ENCODE measurements around the gene PTPRT. TPM values are rescaled to one million over a fixed set of nuclear protein-coding genes. Genes with fewer than 3 reads are reported as not detected.

Gene PTPRT
- total and polyA plus RNA-seq, 2 of the 13 experiments (the other 11 are each of a cell fraction or from before 2014, with no cell fraction given): under 0.01 to 0.09 TPM

DNA sequence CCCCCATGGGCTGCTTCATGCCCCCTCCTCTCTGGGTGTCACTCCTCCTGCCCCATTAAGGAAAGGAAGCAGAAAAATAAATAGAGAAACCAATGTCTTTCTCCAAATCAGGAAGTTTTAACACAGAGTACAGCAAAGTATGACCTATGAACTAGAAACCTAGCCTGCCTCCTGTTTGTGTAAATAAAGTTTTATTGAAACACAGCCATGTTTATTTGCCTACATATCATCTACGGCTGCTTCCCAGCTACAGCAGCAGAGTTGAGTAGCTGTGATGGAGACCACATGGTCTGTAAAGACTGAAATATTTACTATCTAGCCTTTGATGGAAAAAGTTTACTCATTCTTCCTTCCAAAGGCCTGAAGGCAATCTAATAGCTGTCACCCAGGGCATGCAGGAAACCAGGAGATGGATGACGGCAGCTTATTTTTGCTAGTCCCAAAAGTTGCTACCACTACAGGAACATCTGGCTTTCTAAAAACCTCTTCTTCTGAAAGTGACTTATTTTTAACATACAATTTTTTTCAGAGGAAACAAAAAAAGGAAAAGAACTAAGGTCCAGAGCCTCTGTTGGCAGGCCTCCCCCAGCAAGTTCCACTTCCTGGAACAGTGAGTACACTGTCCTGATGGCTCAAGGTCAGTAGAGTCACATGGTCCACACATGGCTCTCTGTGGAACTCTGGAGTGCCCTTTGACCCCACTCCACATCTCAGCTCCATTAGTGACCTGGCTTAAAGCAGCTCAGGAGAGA is 287.8 kb downstream of the PTPRT start (continued):
- TF ChIP-seq, protein P1, sequence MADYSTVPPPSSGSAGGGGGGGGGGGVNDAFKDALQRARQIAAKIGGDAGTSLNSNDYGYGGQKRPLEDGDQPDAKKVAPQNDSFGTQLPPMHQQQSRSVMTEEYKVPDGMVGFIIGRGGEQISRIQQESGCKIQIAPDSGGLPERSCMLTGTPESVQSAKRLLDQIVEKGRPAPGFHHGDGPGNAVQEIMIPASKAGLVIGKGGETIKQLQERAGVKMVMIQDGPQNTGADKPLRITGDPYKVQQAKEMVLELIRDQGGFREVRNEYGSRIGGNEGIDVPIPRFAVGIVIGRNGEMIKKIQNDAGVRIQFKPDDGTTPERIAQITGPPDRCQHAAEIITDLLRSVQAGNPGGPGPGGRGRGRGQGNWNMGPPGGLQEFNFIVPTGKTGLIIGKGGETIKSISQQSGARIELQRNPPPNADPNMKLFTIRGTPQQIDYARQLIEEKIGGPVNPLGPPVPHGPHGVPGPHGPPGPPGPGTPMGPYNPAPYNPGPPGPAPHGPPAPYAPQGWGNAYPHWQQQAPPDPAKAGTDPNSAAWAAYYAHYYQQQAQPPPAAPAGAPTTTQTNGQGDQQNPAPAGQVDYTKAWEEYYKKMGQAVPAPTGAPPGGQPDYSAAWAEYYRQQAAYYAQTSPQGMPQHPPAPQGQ (CRISPR knock-in tag; IDR thresholded peaks at IDR 0.05; ENCODE audit: borderline replicate concordance): no peak
- TF ChIP-seq ZFP36L1 (CRISPR knock-in tag; IDR thresholded peaks at IDR 0.05): 0 out of 2 replicates have a peak, but pooled peaks have one; percentile 51
- TF ChIP-seq FOXC1 (CRISPR knock-in tag; IDR thresholded peaks at IDR 0.05; ENCODE audit: borderline replicate concordance): no peak
- TF ChIP-seq, protein P2, sequence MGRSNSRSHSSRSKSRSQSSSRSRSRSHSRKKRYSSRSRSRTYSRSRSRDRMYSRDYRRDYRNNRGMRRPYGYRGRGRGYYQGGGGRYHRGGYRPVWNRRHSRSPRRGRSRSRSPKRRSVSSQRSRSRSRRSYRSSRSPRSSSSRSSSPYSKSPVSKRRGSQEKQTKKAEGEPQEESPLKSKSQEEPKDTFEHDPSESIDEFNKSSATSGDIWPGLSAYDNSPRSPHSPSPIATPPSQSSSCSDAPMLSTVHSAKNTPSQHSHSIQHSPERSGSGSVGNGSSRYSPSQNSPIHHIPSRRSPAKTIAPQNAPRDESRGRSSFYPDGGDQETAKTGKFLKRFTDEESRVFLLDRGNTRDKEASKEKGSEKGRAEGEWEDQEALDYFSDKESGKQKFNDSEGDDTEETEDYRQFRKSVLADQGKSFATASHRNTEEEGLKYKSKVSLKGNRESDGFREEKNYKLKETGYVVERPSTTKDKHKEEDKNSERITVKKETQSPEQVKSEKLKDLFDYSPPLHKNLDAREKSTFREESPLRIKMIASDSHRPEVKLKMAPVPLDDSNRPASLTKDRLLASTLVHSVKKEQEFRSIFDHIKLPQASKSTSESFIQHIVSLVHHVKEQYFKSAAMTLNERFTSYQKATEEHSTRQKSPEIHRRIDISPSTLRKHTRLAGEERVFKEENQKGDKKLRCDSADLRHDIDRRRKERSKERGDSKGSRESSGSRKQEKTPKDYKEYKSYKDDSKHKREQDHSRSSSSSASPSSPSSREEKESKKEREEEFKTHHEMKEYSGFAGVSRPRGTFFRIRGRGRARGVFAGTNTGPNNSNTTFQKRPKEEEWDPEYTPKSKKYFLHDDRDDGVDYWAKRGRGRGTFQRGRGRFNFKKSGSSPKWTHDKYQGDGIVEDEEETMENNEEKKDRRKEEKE (IDR thresholded peaks at IDR 0.05): no peak
- no peak for TF ChIP-seq ZNF251 (CRISPR knock-in tag; IDR thresholded peaks at IDR 0.05)
- no peak for TF ChIP-seq ZNF660 (CRISPR knock-in tag; IDR thresholded peaks at IDR 0.05; ENCODE audit: borderline replicate concordance, low read depth)
- TF ChIP-seq, protein P3, sequence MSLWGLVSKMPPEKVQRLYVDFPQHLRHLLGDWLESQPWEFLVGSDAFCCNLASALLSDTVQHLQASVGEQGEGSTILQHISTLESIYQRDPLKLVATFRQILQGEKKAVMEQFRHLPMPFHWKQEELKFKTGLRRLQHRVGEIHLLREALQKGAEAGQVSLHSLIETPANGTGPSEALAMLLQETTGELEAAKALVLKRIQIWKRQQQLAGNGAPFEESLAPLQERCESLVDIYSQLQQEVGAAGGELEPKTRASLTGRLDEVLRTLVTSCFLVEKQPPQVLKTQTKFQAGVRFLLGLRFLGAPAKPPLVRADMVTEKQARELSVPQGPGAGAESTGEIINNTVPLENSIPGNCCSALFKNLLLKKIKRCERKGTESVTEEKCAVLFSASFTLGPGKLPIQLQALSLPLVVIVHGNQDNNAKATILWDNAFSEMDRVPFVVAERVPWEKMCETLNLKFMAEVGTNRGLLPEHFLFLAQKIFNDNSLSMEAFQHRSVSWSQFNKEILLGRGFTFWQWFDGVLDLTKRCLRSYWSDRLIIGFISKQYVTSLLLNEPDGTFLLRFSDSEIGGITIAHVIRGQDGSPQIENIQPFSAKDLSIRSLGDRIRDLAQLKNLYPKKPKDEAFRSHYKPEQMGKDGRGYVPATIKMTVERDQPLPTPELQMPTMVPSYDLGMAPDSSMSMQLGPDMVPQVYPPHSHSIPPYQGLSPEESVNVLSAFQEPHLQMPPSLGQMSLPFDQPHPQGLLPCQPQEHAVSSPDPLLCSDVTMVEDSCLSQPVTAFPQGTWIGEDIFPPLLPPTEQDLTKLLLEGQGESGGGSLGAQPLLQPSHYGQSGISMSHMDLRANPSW (CRISPR knock-in tag; IDR thresholded peaks at IDR 0.05; ENCODE audit: borderline replicate concordance): no peak
- peak in 1 of 2 experiments; percentile 52; a peak in 1 of 4 replicates for TF ChIP-seq KLF16 (CRISPR knock-in tag; IDR thresholded peaks at IDR 0.05)
- TF ChIP-seq, protein P4, sequence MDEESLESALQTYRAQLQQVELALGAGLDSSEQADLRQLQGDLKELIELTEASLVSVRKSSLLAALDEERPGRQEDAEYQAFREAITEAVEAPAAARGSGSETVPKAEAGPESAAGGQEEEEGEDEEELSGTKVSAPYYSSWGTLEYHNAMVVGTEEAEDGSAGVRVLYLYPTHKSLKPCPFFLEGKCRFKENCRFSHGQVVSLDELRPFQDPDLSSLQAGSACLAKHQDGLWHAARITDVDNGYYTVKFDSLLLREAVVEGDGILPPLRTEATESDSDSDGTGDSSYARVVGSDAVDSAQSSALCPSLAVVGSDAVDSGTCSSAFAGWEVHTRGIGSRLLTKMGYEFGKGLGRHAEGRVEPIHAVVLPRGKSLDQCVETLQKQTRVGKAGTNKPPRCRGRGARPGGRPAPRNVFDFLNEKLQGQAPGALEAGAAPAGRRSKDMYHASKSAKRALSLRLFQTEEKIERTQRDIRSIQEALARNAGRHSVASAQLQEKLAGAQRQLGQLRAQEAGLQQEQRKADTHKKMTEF (CRISPR knock-in tag; IDR thresholded peaks at IDR 0.05): peak; percentile 53; the same call in 1 of the 2 replicates
- TF ChIP-seq, protein P5, sequence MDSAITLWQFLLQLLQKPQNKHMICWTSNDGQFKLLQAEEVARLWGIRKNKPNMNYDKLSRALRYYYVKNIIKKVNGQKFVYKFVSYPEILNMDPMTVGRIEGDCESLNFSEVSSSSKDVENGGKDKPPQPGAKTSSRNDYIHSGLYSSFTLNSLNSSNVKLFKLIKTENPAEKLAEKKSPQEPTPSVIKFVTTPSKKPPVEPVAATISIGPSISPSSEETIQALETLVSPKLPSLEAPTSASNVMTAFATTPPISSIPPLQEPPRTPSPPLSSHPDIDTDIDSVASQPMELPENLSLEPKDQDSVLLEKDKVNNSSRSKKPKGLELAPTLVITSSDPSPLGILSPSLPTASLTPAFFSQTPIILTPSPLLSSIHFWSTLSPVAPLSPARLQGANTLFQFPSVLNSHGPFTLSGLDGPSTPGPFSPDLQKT (CRISPR knock-in tag; IDR thresholded peaks at IDR 0.05; ENCODE audit: borderline replicate concordance): no peak
- TF ChIP-seq ZNF441 (CRISPR knock-in tag; IDR thresholded peaks at IDR 0.05; ENCODE audit: borderline replicate concordance): peak; percentile 63; the same call in 1 of the 2 replicates
- TF ChIP-seq ARID2 (CRISPR knock-in tag; IDR thresholded peaks at IDR 0.05; ENCODE audit: borderline replicate concordance): no peak
- no peak for TF ChIP-seq STAG1 (CRISPR knock-in tag; IDR thresholded peaks at IDR 0.05)
- TF ChIP-seq, protein P6, sequence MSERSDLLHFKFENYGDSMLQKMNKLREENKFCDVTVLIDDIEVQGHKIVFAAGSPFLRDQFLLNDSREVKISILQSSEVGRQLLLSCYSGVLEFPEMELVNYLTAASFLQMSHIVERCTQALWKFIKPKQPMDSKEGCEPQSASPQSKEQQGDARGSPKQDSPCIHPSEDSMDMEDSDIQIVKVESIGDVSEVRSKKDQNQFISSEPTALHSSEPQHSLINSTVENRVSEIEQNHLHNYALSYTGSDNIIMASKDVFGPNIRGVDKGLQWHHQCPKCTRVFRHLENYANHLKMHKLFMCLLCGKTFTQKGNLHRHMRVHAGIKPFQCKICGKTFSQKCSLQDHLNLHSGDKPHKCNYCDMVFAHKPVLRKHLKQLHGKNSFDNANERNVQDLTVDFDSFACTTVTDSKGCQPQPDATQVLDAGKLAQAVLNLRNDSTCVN (CRISPR knock-in tag; IDR thresholded peaks at IDR 0.05; ENCODE audit: borderline replicate concordance): peak; percentile 81
- TF ChIP-seq, protein P7, sequence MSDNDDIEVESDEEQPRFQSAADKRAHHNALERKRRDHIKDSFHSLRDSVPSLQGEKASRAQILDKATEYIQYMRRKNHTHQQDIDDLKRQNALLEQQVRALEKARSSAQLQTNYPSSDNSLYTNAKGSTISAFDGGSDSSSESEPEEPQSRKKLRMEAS (IDR thresholded peaks at IDR 0.05): peak; percentile 72
- TF ChIP-seq AHR (CRISPR knock-in tag; IDR thresholded peaks at IDR 0.05): no peak
